ENCODE results near the gene TICAM2.
A peak's percentile ranks its signal among the peaks of the same experiment; 100 is the strongest.

The TICAM2 gene

DNA sequence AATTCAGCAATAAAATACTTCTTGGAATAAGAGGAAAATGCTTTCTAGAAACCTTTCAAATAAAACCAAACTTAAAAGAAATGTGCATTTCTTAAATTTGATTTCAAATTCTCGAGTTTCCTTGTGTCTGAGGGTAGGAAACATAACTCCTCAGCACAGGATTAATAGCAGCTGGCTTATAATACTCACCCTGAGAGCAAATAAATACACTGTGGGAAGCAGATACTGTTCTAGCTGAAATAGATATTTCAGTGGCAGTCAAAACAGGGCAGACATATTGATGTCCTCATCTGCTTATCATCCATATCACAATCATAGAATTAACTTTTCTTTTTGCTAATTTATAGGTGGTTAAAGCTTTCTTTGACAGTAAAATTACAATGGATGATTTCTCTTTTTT, 33.6 kb downstream of the TICAM2 start:
- DNase-seq (ENCODE audit: low read depth in 2 of 2), result no peak

DNA sequence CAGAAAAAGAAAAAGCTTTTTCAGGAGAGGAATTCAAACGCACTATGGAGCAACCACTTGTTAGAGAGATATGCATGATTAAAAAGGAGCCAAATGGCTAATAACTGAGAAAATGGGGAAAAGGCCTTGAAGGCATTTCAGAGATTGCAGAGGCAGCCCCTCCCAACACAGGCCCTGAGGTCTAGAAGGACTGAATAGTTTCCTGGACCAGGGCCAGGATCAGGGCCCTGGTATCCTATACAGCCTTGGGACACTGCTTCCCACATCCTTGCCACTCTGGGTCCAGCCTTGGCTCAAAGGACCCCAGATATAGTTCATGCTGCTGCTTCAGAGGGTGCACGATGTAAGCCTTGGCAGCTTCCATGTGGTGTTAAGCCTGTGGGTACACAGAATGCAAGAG, 37.0 kb downstream of the TICAM2 start:
- DNase-seq (ENCODE audit: low read depth in 2 of 2), result no peak

DNA sequence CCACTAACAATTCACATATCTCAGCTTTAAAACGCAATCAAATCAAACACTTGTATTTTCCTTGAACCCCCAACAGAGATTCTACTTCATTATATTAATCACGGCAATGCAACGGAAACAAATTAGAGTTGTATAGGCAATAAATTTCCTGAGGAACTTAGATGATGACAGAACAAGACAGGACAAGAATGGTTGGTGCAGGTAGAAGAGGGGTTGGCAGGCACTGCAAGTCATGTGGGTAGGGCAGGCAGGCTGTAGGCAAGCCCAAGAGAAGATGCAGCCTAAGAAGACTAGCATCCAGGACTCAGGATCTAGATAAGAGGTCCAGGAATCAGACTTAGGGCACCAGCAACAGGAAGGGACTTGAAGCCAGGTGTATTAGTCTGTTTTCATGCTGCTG, 41.1 kb downstream of the TICAM2 start:
- DNase-seq (ENCODE audit: low read depth in 2 of 2), result no peak

DNA sequence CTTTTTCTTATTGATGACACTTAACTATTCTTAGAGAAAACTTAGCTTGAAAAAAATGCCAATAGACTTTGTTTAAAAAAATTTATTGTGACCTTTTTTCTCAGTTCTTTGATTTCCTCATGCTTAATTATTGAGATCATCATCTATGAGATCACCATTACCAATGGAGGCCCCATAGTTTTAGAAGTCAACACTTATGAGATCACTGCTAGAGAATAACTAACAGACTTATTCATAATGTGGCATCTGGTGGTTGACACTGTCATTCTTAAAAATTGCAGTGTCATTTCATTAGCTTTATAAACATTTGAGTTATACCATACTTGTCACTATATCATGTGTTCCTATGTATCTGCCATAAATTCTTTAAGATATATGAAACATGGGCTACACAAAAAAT, 42.8 kb downstream of the TICAM2 start:
- peak in 1 of 2 experiments; percentile 20 for DNase-seq (ENCODE audit: low read depth in 2 of 2)

DNA sequence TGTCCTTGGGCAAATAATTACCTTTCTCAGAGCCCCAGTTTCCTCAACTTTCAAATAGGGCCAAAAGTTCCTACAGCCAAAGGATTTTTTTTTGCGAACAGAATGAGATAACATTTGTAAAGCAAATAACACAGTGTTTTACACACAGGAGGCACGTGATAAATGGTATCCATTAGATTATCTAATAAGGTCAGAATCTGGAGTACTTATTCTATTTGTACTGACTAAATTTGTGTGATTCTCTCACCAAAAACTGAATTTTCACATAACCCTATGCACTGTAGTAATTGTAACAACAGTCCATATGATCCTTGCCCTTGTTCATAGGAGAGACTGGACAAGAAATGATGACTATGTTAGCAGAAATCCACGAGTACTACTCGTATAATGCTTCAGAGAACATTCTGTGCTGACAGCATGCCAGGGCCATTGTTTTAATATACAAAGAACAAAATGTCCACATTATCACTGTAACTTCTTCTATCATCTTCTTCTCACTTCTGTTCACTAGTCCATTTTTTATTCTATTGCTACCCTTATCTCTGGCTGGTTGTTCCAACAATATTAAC, 43.8 kb downstream of the TICAM2 start:
- DNase-seq (ENCODE audit: low read depth in 2 of 2), result no peak

DNA sequence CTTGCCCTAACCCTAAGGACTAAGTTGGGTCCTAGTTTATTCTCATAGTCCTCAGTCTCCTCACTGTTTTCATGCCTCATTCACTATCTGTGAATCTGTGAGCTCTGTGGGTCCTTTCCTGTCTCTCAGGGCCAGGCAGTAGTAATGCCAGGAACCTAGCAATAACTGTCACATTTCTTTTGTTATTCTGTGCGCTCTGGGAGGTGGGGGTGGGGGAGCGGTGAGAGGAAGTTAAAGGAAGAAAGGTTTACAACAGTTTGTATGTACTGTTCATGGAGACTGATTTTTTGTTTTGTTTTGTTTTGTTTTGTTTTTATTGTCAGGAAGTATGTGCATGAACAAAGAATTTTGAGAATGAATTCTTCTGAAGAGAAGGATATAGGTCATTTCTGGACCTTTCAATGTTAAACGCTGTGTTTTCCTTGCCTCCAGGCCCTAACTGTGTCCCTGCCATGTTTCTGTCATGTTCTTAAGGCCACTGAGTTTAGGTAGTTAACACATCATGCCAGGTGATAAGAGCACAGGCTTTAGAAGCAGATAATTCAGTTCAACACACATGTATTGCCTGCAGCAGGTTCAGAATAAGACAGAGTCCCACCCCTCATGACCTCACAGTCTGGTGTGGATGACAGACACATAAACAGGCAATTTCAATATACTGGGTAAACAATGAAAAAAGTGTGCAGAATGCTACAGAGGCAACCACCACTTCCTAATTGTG, 44.5 kb downstream of the TICAM2 start:
- DNase-seq (ENCODE audit: low read depth in 2 of 2), result no peak

DNA sequence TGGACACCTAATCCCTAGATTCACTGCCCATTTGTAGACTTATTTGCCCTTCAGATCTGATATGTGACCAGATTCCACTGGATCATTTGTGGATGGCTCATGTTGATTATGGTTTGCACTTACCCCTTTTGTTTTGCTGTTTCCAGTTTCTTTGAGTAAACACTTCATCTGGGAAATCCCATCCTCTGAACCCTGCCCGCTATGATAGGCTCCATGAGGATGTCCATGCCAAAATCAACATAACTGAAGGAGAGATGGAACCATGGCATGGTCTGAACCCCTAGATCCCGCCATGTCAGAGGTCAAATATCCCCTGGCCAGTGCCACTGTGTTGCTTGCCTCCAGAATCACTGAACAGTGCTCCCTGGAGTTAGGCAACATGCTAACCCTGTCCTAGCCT, 46.0 kb downstream of the TICAM2 start:
- no peak for DNase-seq (ENCODE audit: low read depth in 2 of 2)

DNA sequence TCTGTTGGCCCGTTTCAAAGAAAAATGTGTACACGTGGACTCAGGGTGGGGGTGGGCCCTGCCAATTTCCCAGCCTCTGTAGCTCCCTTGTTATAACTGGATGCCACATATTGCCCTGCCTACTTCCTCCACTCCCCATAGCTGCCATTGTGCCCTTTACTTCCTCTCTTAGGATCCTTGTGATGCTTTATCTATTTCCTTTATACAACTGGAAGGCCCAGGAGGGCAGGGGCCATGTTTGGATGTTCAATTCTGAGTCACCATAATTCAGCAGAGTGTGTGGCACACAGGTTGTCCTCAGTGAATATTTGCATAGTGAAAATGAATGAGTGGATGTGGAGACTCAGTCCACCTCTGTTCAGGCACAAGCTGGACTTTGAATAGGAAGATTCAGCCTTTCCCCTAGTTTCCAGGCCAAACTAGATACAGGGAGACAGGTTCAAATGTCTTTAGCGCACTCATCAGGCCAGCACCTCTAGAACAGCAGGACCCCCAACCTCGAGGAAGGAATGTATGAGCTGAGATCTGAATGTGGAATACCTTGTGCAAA, 47.1 kb downstream of the TICAM2 start:
- no peak for DNase-seq (ENCODE audit: low read depth in 2 of 2)

DNA sequence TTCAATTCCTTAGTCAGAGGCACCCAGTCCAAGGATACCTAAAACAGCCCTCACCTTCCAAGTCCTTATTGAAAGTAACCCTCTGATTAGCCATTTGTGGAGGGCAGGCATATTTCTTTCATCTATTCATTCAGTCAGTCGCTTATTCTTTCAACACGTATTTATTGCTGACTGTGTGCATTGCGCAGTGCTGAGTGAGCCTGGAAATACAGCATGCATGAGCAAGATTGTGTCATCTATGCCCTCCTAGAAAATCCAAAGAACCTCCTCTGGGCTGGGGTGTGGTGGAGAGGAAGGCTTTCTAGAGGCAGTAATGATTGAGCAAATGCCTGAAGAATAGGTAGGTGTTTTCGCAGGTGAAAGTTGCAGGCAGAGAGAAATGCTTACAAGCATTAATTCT, 49.2 kb downstream of the TICAM2 start:
- DNase-seq (ENCODE audit: low read depth in 2 of 2), result no peak

DNA sequence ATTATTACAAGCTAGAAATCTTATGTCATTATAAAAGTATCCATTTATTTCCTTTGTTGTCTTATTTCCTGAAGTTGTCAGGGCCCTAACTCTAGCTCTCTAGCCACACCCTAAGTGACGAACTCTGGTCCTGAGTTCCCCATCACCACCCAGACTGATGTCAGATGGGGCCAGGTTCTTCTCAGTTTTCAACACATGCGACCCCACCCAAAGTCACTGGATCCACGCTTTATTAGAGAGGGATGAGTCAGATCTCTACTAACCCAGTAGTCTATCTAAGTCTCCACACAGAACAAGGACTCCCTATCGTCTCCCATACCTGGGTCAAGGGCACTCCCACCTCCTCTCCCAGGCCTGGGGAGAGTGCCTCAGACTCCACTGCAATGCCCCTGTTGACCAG, 50.9 kb downstream of the TICAM2 start:
- no peak for DNase-seq (ENCODE audit: low read depth in 2 of 2)

DNA sequence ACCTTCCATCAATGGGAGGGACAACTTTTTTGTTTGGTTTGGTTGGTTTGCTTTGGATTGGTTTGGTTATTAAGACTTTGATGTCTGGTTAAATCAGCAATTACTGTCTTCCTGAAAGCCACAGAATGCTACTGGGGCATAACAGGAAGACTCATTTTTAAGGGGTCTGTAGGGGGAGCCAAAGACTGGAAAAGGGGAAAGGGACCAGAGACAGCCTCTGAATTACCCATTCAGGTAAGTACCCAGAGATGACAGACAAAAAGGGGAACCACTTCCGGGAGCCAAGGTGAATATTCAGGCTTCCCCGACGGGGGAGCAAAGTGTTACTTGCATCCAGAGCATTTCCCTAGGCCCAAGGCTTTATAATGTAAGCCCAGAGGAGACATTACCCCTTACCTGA, 53.1 kb downstream of the TICAM2 start:
- DNase-seq (ENCODE audit: low read depth in 2 of 2), result no peak

DNA sequence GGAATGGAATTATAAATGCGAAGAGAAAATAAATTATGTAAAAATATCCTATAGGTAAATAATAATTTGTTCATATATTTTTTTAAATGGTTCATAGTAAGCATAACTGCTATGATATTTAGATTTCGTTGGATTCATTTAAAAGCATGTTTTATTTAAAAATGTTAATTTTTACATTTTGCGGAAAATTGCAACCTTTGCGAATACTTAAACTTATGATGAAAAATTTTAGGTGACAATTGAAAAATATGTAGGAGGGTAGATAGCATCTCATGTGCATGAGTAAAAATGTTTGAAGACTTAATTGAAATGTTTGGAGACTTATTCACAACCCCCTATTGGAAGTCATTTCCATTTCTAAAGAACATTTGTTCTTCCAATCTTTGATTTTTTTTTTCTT, 53.6 kb downstream of the TICAM2 start:
- no peak for DNase-seq (ENCODE audit: low read depth in 2 of 2)

DNA sequence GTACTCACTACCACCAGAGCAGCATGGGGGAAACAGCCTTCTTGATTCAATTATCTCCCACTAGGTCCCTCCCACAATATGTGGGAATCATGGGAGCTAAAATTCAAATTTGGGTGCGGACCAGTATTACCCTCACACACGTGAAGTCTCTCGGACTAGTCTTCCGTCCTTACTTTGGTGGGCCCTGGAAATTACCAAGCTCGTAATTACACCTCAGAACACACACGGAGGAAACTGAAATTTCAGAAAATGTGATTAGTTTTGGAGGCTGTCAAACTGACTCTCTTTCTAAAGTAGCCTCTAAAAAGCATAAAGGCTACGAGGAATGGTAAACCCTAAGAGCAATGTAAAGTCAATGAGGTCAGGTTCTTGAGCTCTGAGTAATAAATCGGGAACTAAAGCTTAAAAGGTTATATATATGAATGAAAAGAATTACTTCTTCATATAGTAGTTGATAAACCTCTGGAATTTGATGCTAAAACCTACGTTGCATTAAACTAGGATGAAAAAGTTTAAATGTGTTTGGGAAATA, 56.9 kb downstream of the TICAM2 start:
- no peak for DNase-seq (ENCODE audit: low read depth in 2 of 2)

DNA sequence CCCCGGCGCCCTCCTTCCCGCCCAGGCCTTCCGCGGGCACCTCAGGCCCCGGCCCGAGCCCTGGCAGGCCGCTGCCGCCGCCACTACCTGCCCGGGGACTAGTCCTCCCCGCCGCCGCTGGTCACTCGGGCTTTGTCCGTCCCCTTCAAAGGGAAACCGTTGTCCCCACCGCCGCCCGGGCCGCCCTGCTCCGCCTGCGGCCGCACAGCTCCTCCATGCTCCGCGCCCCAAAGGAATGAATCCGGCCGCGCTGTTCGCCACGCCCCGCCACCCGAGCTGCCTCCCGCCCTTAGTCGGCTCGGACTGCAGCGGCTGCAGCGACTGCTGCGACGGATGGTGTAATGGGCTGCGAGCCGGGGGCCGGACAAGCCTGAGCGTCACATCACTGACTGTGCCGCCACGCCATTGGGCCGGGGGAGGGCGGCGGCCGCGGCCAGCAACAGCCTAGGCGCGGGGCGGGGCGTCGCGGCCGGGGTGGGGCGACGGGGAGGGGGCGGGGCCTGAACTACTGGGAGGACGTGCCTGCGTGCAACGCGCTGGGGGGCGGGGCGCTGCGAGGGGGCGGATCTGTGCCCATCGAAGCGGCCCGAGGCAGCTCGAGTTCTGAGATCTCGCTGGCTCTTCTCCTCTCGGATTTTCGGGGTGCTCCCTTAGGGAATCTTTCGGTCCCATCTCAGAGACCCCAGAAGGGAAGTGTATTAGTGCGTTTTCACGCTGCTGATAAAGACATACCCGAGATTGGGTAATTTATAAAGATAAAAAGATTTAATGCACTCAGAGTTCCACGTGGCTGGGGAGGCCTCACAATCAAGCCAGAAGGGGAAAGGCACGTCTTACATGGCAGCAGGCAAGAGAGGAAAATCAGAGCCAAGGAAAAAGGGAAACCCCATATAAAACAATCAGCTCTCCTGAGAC, 57.6 kb downstream of the TICAM2 start, which contains the start of gene FEM1C:
Gene FEM1C (minus strand): TSS at position 340 of the 915 bp plus-strand sequence. CDS start 1,282 bp downstream, outside the sequence.
- DNase-seq (ENCODE audit: low read depth in 2 of 2), result peak; percentile 96 to 97

DNA sequence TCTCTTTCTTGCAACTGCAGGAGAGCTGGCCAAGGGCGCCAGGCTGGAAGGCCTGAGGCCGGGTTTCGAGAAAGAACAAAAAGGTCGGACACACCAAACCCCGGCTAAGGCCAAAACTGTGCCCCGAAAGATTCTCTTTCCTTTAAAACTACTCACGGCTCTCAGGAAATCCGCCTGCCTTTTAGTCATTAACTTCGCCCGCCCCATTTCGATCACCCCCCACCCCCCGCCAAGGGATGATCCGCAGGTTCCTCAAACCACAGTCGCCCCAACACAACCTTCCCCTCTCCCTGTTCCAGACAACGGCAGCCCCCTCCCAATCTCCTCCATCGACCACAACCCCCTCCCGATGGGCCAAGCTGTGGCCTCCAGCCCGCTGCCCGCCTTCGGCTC, 58.2 kb downstream of the TICAM2 start:
- no peak for DNase-seq (ENCODE audit: low read depth in 2 of 2)

DNA sequence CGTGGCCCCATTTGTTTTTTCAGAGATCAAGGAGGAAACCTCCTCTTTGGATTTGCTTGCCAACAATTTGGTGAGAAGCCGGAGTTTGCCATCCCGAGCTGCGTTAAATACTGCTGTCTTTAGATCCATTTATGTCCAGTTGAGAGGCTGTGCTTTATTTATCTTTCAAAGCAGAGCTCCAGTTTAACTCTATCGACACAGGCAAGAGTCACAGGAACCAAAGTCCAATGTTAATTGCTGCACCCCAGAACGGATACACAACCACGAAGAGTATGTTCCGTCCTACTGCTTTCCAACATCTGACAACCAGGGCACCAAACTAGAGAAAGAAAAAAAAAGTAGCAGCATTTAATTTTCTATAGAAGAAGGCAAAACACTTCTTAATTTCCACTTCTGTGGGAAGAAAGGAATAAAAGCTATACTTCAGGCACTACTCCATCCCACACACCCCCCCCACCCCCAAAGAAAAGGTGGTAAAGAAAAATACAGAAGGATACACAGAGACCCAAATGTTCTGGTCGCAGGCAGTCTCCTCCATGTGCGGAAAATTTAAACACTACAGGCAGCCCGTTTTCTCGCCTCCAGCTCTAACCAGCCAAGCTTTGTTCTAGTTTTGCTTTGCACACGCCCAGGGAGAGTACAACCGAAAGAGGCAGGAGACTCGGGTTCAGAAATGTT, 58.8 kb downstream of the TICAM2 start:
- DNase-seq (ENCODE audit: low read depth in 2 of 2), result no peak

DNA sequence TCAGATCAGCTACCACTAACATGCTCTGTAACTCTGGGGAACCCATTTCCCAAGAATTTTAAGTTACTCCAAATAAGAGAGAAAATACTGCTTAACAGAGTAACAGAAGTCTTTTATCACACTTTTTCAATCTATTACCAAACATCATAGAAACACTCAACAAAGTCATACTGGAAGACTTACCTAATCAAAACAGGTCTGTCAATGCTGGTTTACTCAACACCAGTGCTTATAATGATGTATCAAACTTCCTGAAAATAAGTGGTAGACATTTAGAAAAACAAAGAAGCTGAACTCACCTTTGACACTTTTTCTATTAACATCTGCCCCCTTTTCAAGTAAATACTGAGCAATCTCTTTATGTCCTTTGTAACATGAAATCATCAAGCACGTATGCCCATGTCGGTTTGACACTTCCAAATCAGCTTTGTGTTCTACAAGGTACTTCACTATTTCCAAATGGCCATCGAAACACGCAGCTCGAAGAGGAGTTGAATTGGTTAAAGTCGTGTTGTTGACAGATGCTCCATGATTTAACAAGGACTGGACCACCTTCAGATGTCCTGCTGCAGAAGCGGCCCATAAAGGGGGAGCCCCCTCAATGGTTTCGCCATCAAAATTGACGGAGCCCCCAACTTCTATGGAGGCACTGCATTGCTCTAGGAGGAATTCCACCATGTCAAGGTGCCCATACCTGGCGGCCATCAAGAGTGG, 59.5 kb downstream of the TICAM2 start:
- DNase-seq (ENCODE audit: low read depth in 2 of 2), result no peak

DNA sequence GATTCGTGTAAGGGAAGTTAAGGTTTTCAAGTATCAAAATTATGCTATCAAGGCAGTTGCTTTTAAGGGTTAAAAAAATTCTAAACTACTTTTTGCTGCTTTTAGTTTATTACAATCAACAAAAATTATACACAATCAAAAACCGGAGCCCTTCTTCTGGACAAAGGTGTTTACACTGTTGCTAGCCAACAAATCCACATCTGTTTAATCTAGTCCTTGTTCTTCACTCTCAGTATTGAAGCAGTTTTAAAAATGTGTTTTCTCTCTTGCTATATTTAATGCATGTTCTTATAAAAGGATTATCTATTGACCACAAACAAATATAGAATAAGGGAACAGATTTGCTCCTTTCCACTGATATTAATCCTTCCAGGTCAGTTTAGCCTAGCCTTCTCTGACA, 60.2 kb downstream of the TICAM2 start:
- DNase-seq (ENCODE audit: low read depth in 2 of 2), result no peak

DNA sequence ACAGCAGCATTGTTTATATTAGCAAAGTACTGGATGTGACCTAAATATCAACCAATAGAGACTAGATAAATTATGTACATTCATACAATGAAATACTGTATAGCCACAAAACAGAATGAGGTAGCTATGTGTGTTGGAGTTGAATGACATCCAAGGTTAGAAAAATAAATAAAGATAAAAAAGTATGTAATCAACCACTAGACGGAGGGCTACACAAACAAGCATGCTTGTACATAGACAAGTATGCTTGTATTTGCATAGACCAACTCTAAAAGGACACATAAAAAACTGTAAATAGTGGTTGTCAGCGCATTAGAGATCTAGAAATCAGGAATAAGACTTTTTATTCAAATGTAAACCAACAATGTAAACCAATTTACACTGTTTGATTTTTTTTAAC, 60.7 kb downstream of the TICAM2 start:
- DNase-seq (ENCODE audit: low read depth in 2 of 2), result no peak

DNA sequence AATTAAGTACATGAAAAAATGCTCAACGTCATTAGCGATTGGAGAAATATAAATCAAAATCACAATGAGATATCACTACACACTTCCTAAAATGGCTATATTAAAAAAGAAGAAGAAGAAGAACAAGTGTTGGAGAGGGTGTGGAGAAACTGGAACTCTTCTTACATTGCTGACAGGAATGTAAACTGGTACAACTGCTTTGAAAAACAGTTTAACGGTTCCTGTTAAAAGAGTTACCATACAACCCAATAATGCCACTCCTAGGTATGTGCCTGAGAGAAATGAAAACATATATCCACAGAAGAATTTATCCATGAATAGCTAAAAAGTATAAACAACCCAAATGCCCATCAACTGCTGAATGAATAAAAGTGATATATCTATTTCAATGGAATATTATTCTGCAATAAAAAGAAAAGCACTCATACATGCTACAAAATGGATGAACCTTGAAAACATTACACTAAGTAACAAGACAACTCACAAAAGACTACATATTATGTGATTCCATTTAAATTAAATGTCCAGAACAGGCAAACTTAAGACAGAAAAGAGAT, 66.7 kb downstream of the TICAM2 start:
- no peak for DNase-seq (ENCODE audit: low read depth in 2 of 2)

DNA sequence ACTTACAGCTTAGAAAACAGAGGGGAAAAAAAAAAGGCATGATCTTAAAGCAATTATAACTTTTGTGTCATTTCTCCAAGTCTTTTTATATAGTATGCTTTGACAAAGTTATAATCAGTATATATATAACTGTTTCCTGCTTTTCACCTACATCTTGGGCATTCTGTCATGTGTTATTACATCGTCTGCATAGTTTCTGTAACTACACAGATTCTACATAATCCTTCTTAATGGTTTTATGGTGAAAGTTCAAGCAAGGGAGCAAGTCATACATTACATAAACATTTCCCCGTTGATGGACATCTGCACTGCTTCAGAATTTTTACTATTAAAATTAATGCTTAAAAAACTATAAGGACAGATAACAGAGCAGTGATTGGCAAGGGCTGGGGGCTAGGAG, 69.8 kb downstream of the TICAM2 start:
- DNase-seq (ENCODE audit: low read depth in 2 of 2), result no peak
